ENCODE data around the gene KRTAP10-1. TPM values are rescaled to one million over a fixed set of nuclear protein-coding genes. Genes with fewer than 3 reads are reported as not detected.
A peak's percentile ranks its signal among the peaks of the same experiment; 100 is the strongest.

KRTAP10-1 gene
- total RNA-seq, 1 experiment from 2014 or later: not detected

DNA sequence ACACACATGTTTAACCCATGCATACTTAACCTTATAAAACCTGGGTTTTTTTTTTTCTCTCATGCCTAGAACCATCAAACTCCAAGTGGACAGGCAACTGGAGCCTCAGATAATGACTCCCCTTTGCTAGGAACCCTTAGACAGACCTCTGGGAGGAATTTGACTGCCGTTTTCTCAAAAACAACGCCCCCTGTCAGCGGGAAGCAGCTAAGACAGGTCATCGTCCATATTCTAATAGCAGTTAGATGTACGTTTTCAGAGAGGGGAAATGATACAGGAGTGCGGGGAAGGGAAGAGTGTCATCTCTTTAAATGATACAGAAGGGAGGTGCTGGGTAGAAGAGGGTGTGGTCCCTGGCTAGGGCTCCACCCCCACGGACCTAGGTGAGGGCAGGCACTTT is 50.0 kb downstream of the KRTAP10-1 start:
- Histone ChIP-seq H4K91ac (ENCODE audit: insufficient read length, low read depth, low read length) (no peak overlapping the region), H4K20me1 (ENCODE audit: control insufficient read depth, insufficient read depth, insufficient read length) (no peaks in the 10 kb centered on the region), H4K5ac (ENCODE audit: insufficient read length, low read depth, low read length) (no peak overlapping the region), H2BK120ac (ENCODE audit: low read depth, low read length, poor library complexity, severe bottlenecking) (no peak overlapping the region), H3K27me3 (ENCODE audit: insufficient read depth, low read length) (no peaks in the 10 kb centered on the region), H2BK12ac (ENCODE audit: insufficient read length, low read depth, low read length) (no peak overlapping the region), H3K4me2 (ENCODE audit: insufficient read depth, insufficient read length, low read length) (no peak overlapping the region), H3K14ac (ENCODE audit: insufficient read depth, low read length) (no peak overlapping the region), H2AK5ac (ENCODE audit: insufficient read length, low read length) (no peak overlapping the region), H3K23me2 (ENCODE audit: insufficient read length, low read depth, low read length, poor library complexity, severe bottlenecking) (peaks cover 3% of the 10 kb centered on the region), H3K4me1 (ENCODE audit: insufficient read depth, low read length) (no peaks in the 10 kb centered on the region), H3K23ac (ENCODE audit: insufficient read length, low read depth, low read length) (no peak overlapping the region), H3K79me2 (ENCODE audit: insufficient read depth, low read length) (peaks cover 7% of the 10 kb centered on the region; the same call in 1 of the 2 replicates), H2BK20ac (ENCODE audit: low read depth, low read length, poor library complexity, severe bottlenecking) (no peak overlapping the region), H3K27ac (ENCODE audit: insufficient read length, low read depth, low read length) (no peak overlapping the region), H3K79me1 (ENCODE audit: insufficient read depth, low read depth, low read length, poor library complexity, severe bottlenecking) (peaks cover 6% of the 10 kb centered on the region), H3T11ph (ENCODE audit: low read length) (no peak overlapping the region), H2BK5ac (ENCODE audit: insufficient read length, low read length) (no peak overlapping the region), H3K56ac (ENCODE audit: insufficient read length, low read depth, low read length) (no peak overlapping the region), H2AFZ (ENCODE audit: low read length) (no peak overlapping the region), H3K9me3 (ENCODE audit: control insufficient read depth, low read depth, low read length) (peaks cover 24% of the 10 kb centered on the region), H3K4ac (ENCODE audit: low read depth, low read length) (no peak overlapping the region), H3K18ac (ENCODE audit: insufficient read length, low read depth, low read length) (no peak overlapping the region), H2BK15ac (ENCODE audit: low read depth, low read length) (no peak overlapping the region), H3K9ac (ENCODE audit: extremely low read depth, insufficient read length, low read length) (no peak overlapping the region), H4K8ac (replicated peaks; ENCODE audit: insufficient read length, low read depth, low read length) (no peak overlapping the region)
- no peak overlapping the region for H3K4me3 Mint-ChIP-seq
- H3K27ac Mint-ChIP-seq: peak overlapping the region in 1 of 3 experiments; percentile 2; a peak in 1 of 7 replicates
- peaks cover 2% of the 10 kb centered on the region; the same call in 1 of the 2 replicates for H3K27me3 Mint-ChIP-seq (ENCODE audit: low read depth)
- H3K4me1 Mint-ChIP-seq: peaks cover 9 to 15% of the 10 kb centered on the region in 2 experiments
- H3K36me3 Mint-ChIP-seq (ENCODE audit: insufficient read depth in 1 of 3, low read depth in 3 of 3): peaks cover 35 to 47% (median 41%) of the 10 kb centered on the region in 3 experiments
- DNase-seq: no peak
- peaks cover 28 to 34% of the 10 kb centered on the region in 2 experiments for H3K9me3 Mint-ChIP-seq
- TF ChIP-seq CTCF (conservative IDR thresholded peaks at IDR 0.05): peak; percentile 71
- WGBS (ENCODE audit: extremely low coverage, insufficient read length, low lambda C conversion rate): no CpG with 5 or more reads among the region's 7 CpGs

Other genes with a start within 250 kb of the KRTAP10-1 start
- gene PFKL, start 240.1 kb downstream of the KRTAP10-1 start, total RNA-seq (2021): 105 and 107 TPM in 2 replicates
- gene CFAP410, start 200.8 kb downstream of the KRTAP10-1 start, total RNA-seq (2021): 16.9 and 17.0 TPM in 2 replicates
- gene TRPM2, start 186.6 kb downstream of the KRTAP10-1 start, total RNA-seq (2021): 0.11 and 0.68 TPM in 2 replicates
- gene LRRC3, start 84.7 kb downstream of the KRTAP10-1 start, total RNA-seq (2021): 2.6 and 3.1 TPM in 2 replicates
- not detected in 2 replicates for gene KRTAP10-2, start 11.3 kb upstream of the KRTAP10-1 start, total RNA-seq (2021)
- gene KRTAP10-3, start 18.6 kb upstream of the KRTAP10-1 start, total RNA-seq (2021): not detected in 2 replicates
- gene KRTAP10-4, start 33.5 kb upstream of the KRTAP10-1 start, total RNA-seq (2021): not detected in 2 replicates
- gene KRTAP10-5, start 40.4 kb upstream of the KRTAP10-1 start, total RNA-seq (2021): not detected in 2 replicates
- gene KRTAP10-6, start 52.3 kb upstream of the KRTAP10-1 start, total RNA-seq (2021): not detected in 2 replicates
- not detected in 2 replicates for gene KRTAP10-7, start 60.4 kb upstream of the KRTAP10-1 start, total RNA-seq (2021)
- gene KRTAP10-8, start 71.9 kb upstream of the KRTAP10-1 start, total RNA-seq (2021): not detected in 2 replicates
- not detected in 2 replicates for gene KRTAP10-9, start 86.9 kb upstream of the KRTAP10-1 start, total RNA-seq (2021)
- not detected in 2 replicates for gene KRTAP10-10, start 97.2 kb upstream of the KRTAP10-1 start, total RNA-seq (2021)
- not detected in 2 replicates for gene KRTAP10-11, start 106.2 kb upstream of the KRTAP10-1 start, total RNA-seq (2021)
- gene KRTAP12-4, start 114.5 kb upstream of the KRTAP10-1 start, total RNA-seq (2021): not detected in 2 replicates
- gene KRTAP12-3, start 117.7 kb upstream of the KRTAP10-1 start, total RNA-seq (2021): not detected in 2 replicates
- not detected in 2 replicates for gene KRTAP12-2, start 126.7 kb upstream of the KRTAP10-1 start, total RNA-seq (2021)
- gene KRTAP12-1, start 142.0 kb upstream of the KRTAP10-1 start, total RNA-seq (2021): not detected in 2 replicates
- not detected in 2 replicates for gene KRTAP10-12, start 157.0 kb upstream of the KRTAP10-1 start, total RNA-seq (2021)
- 1.2 and 1.3 TPM in 2 replicates for gene TSPEAR, start 171.4 kb upstream of the KRTAP10-1 start, total RNA-seq (2021)